ENCODE data around the gene FAM229A.

Gene FAM229A

GRCh38 chr1:32376199-32376598 is 13.9 kb upstream of the FAM229A start:
- DNase-seq (ENCODE audit: low read depth), result no peak
- no peak overlapping the region for H3K4me3 ChIP-seq (ENCODE audit: low read length)
- no peak for TF ChIP-seq CTCF (conservative IDR thresholded peaks at IDR 0.05; ENCODE audit: low read depth, low read length)

DNA sequence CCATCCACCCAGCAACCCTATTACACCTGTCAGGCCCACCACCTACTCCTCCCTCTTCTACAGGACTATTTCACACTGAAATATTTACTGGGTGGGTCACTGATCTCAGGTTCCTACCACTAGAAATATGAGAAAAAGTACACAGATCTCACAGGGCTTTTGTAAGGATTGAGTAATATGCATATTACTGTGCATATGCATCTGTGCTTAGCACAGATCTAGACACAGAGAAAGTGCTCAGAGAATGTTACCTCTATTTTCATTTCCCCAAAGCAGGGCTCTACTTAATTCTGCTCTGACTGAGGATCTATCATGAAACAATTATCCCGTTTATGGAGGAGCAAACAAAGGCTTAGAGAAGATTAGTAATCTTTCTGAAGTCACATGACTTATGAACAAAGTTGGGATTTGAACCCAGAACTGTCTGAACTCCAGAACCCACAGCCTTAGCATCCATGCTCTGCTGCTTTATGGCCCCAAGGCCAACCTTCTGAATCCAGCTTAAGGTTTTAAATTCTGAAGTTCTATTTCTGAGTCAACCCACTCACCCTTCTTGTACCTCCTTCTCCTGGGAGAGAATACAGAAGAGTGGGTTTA is 11.8 kb upstream of the FAM229A start:
- no peak overlapping the region for H3K4me3 ChIP-seq (ENCODE audit: low read length)
- DNase-seq (ENCODE audit: low read depth), result no peak
- no peak for TF ChIP-seq CTCF (conservative IDR thresholded peaks at IDR 0.05; ENCODE audit: low read depth, low read length)

GRCh38 chr1:32372149-32372756 is 10.0 kb upstream of the FAM229A start:
- no peak for TF ChIP-seq CTCF (conservative IDR thresholded peaks at IDR 0.05; ENCODE audit: low read depth, low read length)
- no peak for DNase-seq (ENCODE audit: low read depth)

DNA sequence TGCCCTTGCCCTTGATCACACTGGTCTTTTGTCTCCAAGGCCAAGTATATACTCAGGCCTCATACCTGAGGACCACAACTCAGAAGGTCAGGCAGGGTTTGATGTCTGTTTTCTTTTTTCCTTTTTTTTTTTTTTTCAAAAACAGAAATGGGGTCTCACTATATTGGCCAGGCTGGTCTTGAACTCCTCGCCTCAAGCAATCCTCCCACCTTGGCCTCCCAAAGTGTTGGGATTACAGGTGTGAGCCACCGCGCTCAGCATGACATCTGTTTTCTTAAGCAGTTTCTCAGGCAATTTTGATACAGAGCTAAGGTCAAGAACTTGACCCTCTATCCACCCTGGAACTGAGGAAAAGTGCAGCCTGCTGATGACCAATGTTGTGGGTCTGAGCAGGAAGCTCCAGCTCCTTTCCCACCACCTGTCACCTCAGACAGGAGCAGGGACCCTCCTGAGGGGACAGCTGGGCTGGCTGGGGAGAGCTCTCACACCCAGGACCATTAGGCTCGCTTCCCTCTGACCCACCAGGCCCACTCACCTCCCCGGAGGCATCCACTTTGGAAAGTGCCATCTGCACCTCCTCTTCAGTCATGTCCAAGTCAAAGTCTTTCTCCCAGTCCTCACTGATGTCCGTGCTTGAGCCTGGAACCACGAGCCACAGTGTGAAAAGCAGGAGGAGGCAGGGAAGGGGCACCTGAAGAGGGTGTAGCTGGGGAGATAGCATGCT is 5.8 kb upstream of the FAM229A start:
- H3K4me3 ChIP-seq (ENCODE audit: low read length), result no peak overlapping the region
- no peak for DNase-seq (ENCODE audit: low read depth)
- TF ChIP-seq CTCF (conservative IDR thresholded peaks at IDR 0.05; ENCODE audit: low read depth, low read length), result no peak

More at GRCh38 chr1:32372149-32372756, 10.0 kb upstream of the FAM229A start:
- no peak overlapping the region for H3K4me3 ChIP-seq (ENCODE audit: low read length)

- no peak overlapping the region for H3K4me3 ChIP-seq (ENCODE audit: low read length)
- DNase-seq (ENCODE audit: low read depth), result no peak
- no peak for TF ChIP-seq CTCF (conservative IDR thresholded peaks at IDR 0.05; ENCODE audit: low read depth, low read length)
These were observed 3.2 kb upstream of the FAM229A start for GRCh38 chr1:32365445-32365844.

- no peak for DNase-seq (ENCODE audit: low read depth)
- TF ChIP-seq CTCF (conservative IDR thresholded peaks at IDR 0.05; ENCODE audit: low read depth, low read length), result no peak
- no peak overlapping the region for H3K4me3 ChIP-seq (ENCODE audit: low read length)
These were observed 2.6 kb upstream of the FAM229A start for GRCh38 chr1:32364836-32365235.

GRCh38 chr1:32363713-32364112 is 1.4 kb upstream of the FAM229A start:
- DNase-seq (ENCODE audit: low read depth), result no peak
- no peak overlapping the region for H3K4me3 ChIP-seq (ENCODE audit: low read length)
- no peak for TF ChIP-seq CTCF (conservative IDR thresholded peaks at IDR 0.05; ENCODE audit: low read depth, low read length)

Measured in retinal pigment epithelial cell (primary cell).